HEK293 (cell line): ENCODE data around the gene UBA7.

Source experiments
- CTCF ChIA-PET: fragments of 350-600 bp; formaldehyde crosslinking; extraction: SDS; loops from one replicate; lab custom pipeline; 2021; ENCODE audit warnings: antibody characterized with exemption; lab: Yijun Ruan, JAX
- POLR2A ChIA-PET: fragments of 300-600 bp; formaldehyde crosslinking; extraction: SDS; loops from one replicate; lab custom pipeline; 2020; ENCODE audit warnings: antibody characterized with exemption, inconsistent platforms; lab: Yijun Ruan, JAX
- H3K27ac ChIP-seq: fragments of 200-500 bp; sonication (Bioruptor generic); 2 replicates; pipeline ENCODE4 v1.5.1; 2014; ENCODE audit warnings: low read depth, low read length, control low read depth, inconsistent platforms; ENCODE audit errors: extremely low read depth
- H3K36me3 ChIP-seq, 2 experiments: fragments of 200-500 bp in 1 of 2; sonication (Bioruptor generic) in 1 of 2; 1 replicate in 1 of 2; 2 replicates in 1 of 2; pipeline ENCODE4 v1.5.1; 2014 to 2017; ENCODE audit warnings: inconsistent platforms in 2 of 2, low read length in 2 of 2; ENCODE audit not compliant: control insufficient read depth in 2 of 2, insufficient read depth in 1 of 2
- H3K4me1 ChIP-seq: fragments of 200-500 bp; sonication (Bioruptor generic); 2 replicates; pipeline ENCODE4 v1.5.1; 2014; ENCODE audit warnings: mild to moderate bottlenecking, low read length, inconsistent platforms; ENCODE audit not compliant: control insufficient read depth, insufficient read depth
- H3K4me3 ChIP-seq: 2 replicates; pipeline ENCODE4 v1.5.1; 2011; ENCODE audit warnings: low read depth, mild to moderate bottlenecking, control low read depth, low read length, moderate library complexity
- H3K9me3 ChIP-seq: fragments of 200-500 bp; sonication (Bioruptor generic); 2 replicates; pipeline ENCODE4 v1.5.1; 2014; ENCODE audit warnings: low read depth, low read length, inconsistent platforms; ENCODE audit not compliant: control insufficient read depth, insufficient read depth
- BCL6B ChIP-seq: fragments of 450-650 bp; formaldehyde crosslinking; IDR thresholded peaks from 2 replicates; pipeline ENCODE4 v1.5.1; 2017; ENCODE audit warnings: missing biosample characterization, missing genetic modification characterization
- CTCF ChIP-seq: fragments of 450-650 bp; formaldehyde crosslinking; IDR thresholded peaks from 2 replicates; pipeline ENCODE4 v1.5.1; 2016; ENCODE audit warnings: missing biosample characterization, missing genetic modification characterization
- ELK4 ChIP-seq: IDR thresholded peaks from 2 replicates; pipeline ENCODE4 v1.6.1; 2011; ENCODE audit warnings: mild to moderate bottlenecking, low read depth, low read length, borderline replicate concordance
- HIC1 ChIP-seq: fragments of 450-650 bp; formaldehyde crosslinking; IDR thresholded peaks from 2 replicates; pipeline ENCODE4 v1.5.1; 2016; ENCODE audit warnings: missing biosample characterization, missing genetic modification characterization
- IKZF3 ChIP-seq: fragments of 450-650 bp; IDR thresholded peaks from 2 replicates; pipeline ENCODE4 v1.5.0; 2018; ENCODE audit warnings: missing biosample characterization, mild to moderate bottlenecking, missing genetic modification characterization, moderate library complexity
- INSM2 ChIP-seq: fragments of 450-650 bp; formaldehyde crosslinking; IDR thresholded peaks from 2 replicates; pipeline ENCODE4 v1.5.1; 2016; ENCODE audit warnings: missing biosample characterization, missing genetic modification characterization
- KLF8 ChIP-seq: fragments of 450-650 bp; formaldehyde crosslinking; IDR thresholded peaks from 2 replicates; pipeline ENCODE4 v1.5.1; 2016; ENCODE audit warnings: missing biosample characterization, missing genetic modification characterization
- PATZ1 ChIP-seq: fragments of 450-650 bp; formaldehyde crosslinking; IDR thresholded peaks from 2 replicates; pipeline ENCODE4 v1.5.1; 2016; ENCODE audit warnings: missing biosample characterization, missing genetic modification characterization
- PRDM6 ChIP-seq: fragments of 450-650 bp; formaldehyde crosslinking; IDR thresholded peaks from 2 replicates; pipeline ENCODE4 v1.5.1; 2017; ENCODE audit warnings: missing biosample characterization, missing genetic modification characterization
- SP3 ChIP-seq: fragments of 450-650 bp; formaldehyde crosslinking; IDR thresholded peaks from 2 replicates; pipeline ENCODE4 v1.5.1; 2016; ENCODE audit warnings: missing biosample characterization, missing genetic modification characterization
- ZBTB21 ChIP-seq: fragments of 450-650 bp; formaldehyde crosslinking; IDR thresholded peaks from 2 replicates; pipeline ENCODE4 v1.5.1; 2017; ENCODE audit warnings: missing biosample characterization, missing genetic modification characterization
- ZNF148 ChIP-seq: fragments of 450-650 bp; formaldehyde crosslinking; IDR thresholded peaks from 2 replicates; pipeline ENCODE4 v1.5.0; 2017; ENCODE audit warnings: missing biosample characterization, missing genetic modification characterization, borderline replicate concordance
- ZNF335 ChIP-seq: fragments of 450-650 bp; formaldehyde crosslinking; conservative IDR thresholded peaks from 2 replicates; pipeline ENCODE4 v1.5.1; 2016; ENCODE audit warnings: missing biosample characterization, missing genetic modification characterization
- ZNF341 ChIP-seq: fragments of 450-650 bp; formaldehyde crosslinking; IDR thresholded peaks from 2 replicates; pipeline ENCODE4; 2016; ENCODE audit warnings: low read depth, missing biosample characterization, missing genetic modification characterization
- ZNF501 ChIP-seq: fragments of 450-650 bp; formaldehyde crosslinking; IDR thresholded peaks from 2 replicates; pipeline ENCODE4 v1.5.1; 2016; ENCODE audit warnings: missing biosample characterization, missing genetic modification characterization
- ZNF600 ChIP-seq: fragments of 450-650 bp; formaldehyde crosslinking; IDR thresholded peaks from 2 replicates; pipeline ENCODE4 v1.5.1; 2016; ENCODE audit warnings: missing biosample characterization, missing genetic modification characterization
- ZNF629 ChIP-seq: fragments of 450-650 bp; formaldehyde crosslinking; IDR thresholded peaks from 2 replicates; pipeline ENCODE4 v1.5.1; 2017; ENCODE audit warnings: missing biosample characterization, missing genetic modification characterization
- ZNF654 ChIP-seq: fragments of 450-650 bp; formaldehyde crosslinking; IDR thresholded peaks from 2 replicates; pipeline ENCODE4 v1.5.1; 2016; ENCODE audit warnings: low read depth, missing biosample characterization, missing genetic modification characterization
- ZNF76 ChIP-seq: fragments of 450-650 bp; formaldehyde crosslinking; IDR thresholded peaks from 2 replicates; pipeline ENCODE4; 2016; ENCODE audit warnings: low read depth, missing biosample characterization, missing genetic modification characterization, borderline replicate concordance
- ZXDB ChIP-seq: fragments of 450-650 bp; formaldehyde crosslinking; IDR thresholded peaks from 2 replicates; pipeline ENCODE4 v1.5.1; 2016; ENCODE audit warnings: missing biosample characterization, missing genetic modification characterization

Gene UBA7

GRCh38 chr3:49786357-49787181 is 27.2 kb downstream of the UBA7 start, which contains the start of gene IP6K1:
Gene IP6K1 (minus strand): TSS chr3:49786542. CDS start chr3:49748040, 38,502 bp downstream.
- H3K4me1 ChIP-seq: no peaks in the 10 kb centered on the region
- peaks cover 0 to 24% of the 10 kb centered on the region in 2 experiments; a peak in 2 of 3 replicates for H3K36me3 ChIP-seq
- ChIA-PET CTCF (interaction anchor here (0.7 to 1.0 kb wide), 2 partner anchors 16 to 113 kb away, joined by 3 to 5 read pairs; partner anchors contain the start of gene INKA1), POLR2A (interaction anchor here (0.6 to 1.6 kb wide), 12 partner anchors 9 to 154 kb away, joined by 3 to 6 read pairs (median 4); partner anchors contain the start of genes CDHR4, GMPPB, INKA1 and RBM6)
- no peaks in the 10 kb centered on the region for H3K9me3 ChIP-seq
- H3K4me3 ChIP-seq: peak within 1 kb of the TSS; percentile 86
- H3K27ac ChIP-seq: peak within 1 kb of the TSS; percentile 64
- no peak for TF ChIP-seq ZNF341 (tag by site-specific recombination)
- 0 out of 2 replicates have a peak, but pooled peaks have one; percentile 11 for TF ChIP-seq KLF8
- TF ChIP-seq ZNF335 (tag by site-specific recombination): peak; percentile 88
- TF ChIP-seq ZNF654: no peak
- no peak for TF ChIP-seq IKZF3 (tag by site-specific recombination)
- TF ChIP-seq BCL6B: no peak
- peak; percentile 38; the same call in 1 of the 2 replicates for TF ChIP-seq ZXDB (tag by site-specific recombination)
- TF ChIP-seq ZNF76: peak; percentile 16; the same call in 1 of the 2 replicates
- peak; percentile 42; the same call in 1 of the 2 replicates for TF ChIP-seq INSM2
- no peak for TF ChIP-seq ZNF148
- peak; percentile 47 for TF ChIP-seq ZNF600
- TF ChIP-seq ZNF629: peak; percentile 65
- peak; percentile 56; the same call in 1 of the 2 replicates for TF ChIP-seq ZNF501 (tag by site-specific recombination)
- TF ChIP-seq PRDM6 (tag by site-specific recombination): no peak
- 0 out of 2 replicates have a peak, but pooled peaks have one; percentile 13 for TF ChIP-seq ZBTB21 (tag by site-specific recombination)
- peak; percentile 59; the same call in 1 of the 2 replicates for TF ChIP-seq PATZ1
- TF ChIP-seq CTCF (tag by site-specific recombination): peak; percentile 24; the same call in 1 of the 2 replicates
- TF ChIP-seq ELK4: no peak
- TF ChIP-seq SP3: peak; percentile 69
- peak; percentile 13; the same call in 1 of the 2 replicates for TF ChIP-seq HIC1 (tag by site-specific recombination)
